DND-41 (cell line): ENCODE measurements around the gene TNIP2.

Experiments used
- ATAC-seq: fragments of 200-7000 bp; cut with Tn5 transposase; 3 replicates; pipeline ENCODE4 v1.9.1; 2021; ENCODE audit warnings: low read depth; ENCODE audit not compliant: insufficient read depth
- DNase-seq: peaks from one replicate; pipeline ENCODE4 v3.0.0-alpha.2; 2020
- H2AFZ ChIP-seq: 2 replicates; pipeline ENCODE4 v1.6.0; 2012; ENCODE audit warnings: low read depth, low read length
- H3K27ac ChIP-seq: 2 replicates; pipeline ENCODE4 v1.5.1; 2012; ENCODE audit warnings: low read length, inconsistent platforms
- H3K27me3 ChIP-seq: fragments of 200-600 bp; sonication (generic); 2 replicates; pipeline ENCODE4 v1.6.0; 2012; ENCODE audit warnings: low read length, mild to moderate bottlenecking, inconsistent platforms; ENCODE audit not compliant: insufficient read depth, poor library complexity
- H3K36me3 ChIP-seq: 2 replicates; pipeline ENCODE4 v1.5.1; 2012; ENCODE audit warnings: low read length, inconsistent platforms; ENCODE audit not compliant: insufficient read depth
- H3K4me1 ChIP-seq: 2 replicates; pipeline ENCODE4 v1.5.1; 2012; ENCODE audit warnings: mild to moderate bottlenecking, low read length; ENCODE audit not compliant: insufficient read depth
- H3K4me2 ChIP-seq: 2 replicates; pipeline ENCODE4 v1.6.0; 2012; ENCODE audit warnings: mild to moderate bottlenecking, moderate library complexity, low read length, inconsistent platforms; ENCODE audit not compliant: insufficient read depth
- H3K4me3 ChIP-seq, 2 experiments: fragments of 200-600 bp in 1 of 2; shearing (Covaris generic) in 1 of 2; 2 replicates each; pipeline ENCODE4 v1.5.1; 2012 to 2016; ENCODE audit warnings: inconsistent platforms in 2 of 2, low read length in 2 of 2, mild to moderate bottlenecking in 2 of 2, low read depth in 1 of 2, moderate library complexity in 1 of 2
- H3K79me2 ChIP-seq: 2 replicates; pipeline ENCODE4 v1.6.0; 2012; ENCODE audit warnings: low read length, inconsistent platforms; ENCODE audit not compliant: insufficient read depth
- H3K9ac ChIP-seq: 2 replicates; pipeline ENCODE4 v1.6.0; 2012; ENCODE audit warnings: low read depth, mild to moderate bottlenecking, inconsistent platforms, low read length, moderate library complexity
- H3K9me3 ChIP-seq: 2 replicates; pipeline ENCODE4 v1.5.1; 2012; ENCODE audit warnings: low read length, moderate library complexity, mild to moderate bottlenecking, inconsistent platforms; ENCODE audit not compliant: insufficient read depth, severe bottlenecking
- H4K20me1 ChIP-seq: 2 replicates; pipeline ENCODE4 v1.6.0; 2012; ENCODE audit warnings: low read length; ENCODE audit not compliant: insufficient read depth
- EZH2 ChIP-seq: IDR thresholded peaks from 3 replicates; pipeline ENCODE4 v1.6.1; 2012; ENCODE audit warnings: borderline replicate concordance, low read depth, mild to moderate bottlenecking, moderate library complexity, low read length, inconsistent platforms; ENCODE audit not compliant: severe bottlenecking
- TF ChIP-seq, protein P1 (sequence below): IDR thresholded peaks from 2 replicates; pipeline ENCODE4 v1.5.1; 2012; ENCODE audit warnings: borderline replicate concordance, low read length, moderate library complexity, mild to moderate bottlenecking; ENCODE audit not compliant: poor library complexity, severe bottlenecking; ENCODE audit errors: extremely low read depth

Gene TNIP2

DNA sequence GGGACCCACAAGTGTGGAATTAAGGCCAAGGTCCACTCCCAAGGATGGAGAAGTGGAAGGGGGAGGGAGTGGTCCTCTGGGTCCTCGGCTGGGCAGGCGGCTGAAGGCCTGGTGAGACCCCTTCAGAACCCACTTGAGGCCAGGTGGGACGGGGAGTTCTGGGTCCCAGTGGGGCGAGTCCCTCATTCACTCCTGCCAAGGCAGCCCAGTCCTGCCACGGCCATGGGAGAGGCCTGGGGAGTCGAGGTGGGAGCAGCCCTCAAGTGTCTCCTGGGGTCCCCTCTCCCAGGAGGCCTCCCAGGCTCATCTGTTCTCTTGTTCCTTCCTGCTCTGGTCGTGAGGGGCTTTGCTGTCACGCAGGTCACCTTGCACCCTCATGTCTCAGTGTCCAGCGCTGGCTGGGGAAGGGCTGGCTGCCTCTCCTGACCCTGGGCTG is 30.7 kb upstream of the TNIP2 start:
- no peak overlapping the region for H3K4me2 ChIP-seq

DNA sequence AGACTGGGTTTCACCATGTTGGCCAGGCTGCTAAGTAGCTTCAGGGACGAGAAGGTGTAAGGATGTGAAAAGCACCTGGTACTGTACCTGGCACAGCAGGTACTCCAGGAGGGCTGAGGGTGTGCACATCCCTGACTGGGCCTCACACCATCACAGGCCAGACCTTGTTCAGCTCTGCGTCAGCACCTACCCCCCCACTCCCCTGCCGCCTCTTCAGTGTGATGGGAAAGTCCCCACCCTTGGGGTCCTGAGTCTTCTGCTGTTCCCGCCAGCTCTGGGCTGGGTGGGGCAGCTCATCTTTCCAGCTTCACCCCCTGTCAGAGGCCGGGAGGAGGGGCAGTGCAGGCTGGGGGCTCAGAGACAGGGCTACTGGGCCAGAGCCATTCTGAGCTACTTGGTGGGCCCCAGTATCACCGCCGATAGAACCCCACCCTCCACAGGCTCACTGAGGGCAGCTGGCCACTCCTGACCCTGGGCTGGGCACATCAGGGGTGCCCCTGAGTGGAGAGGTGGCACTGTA is 30.1 kb upstream of the TNIP2 start:
- H3K9me3 ChIP-seq, result no peaks in the 10 kb centered on the region
- H3K9ac ChIP-seq, result no peak overlapping the region
- no peak overlapping the region for H3K4me2 ChIP-seq
- H3K27me3 ChIP-seq, result no peaks in the 10 kb centered on the region
- H3K79me2 ChIP-seq, result no peaks in the 10 kb centered on the region
- H3K36me3 ChIP-seq, result no peaks in the 10 kb centered on the region
- H2AFZ ChIP-seq, result no peak overlapping the region
- no peak overlapping the region for H3K4me3 ChIP-seq
- H3K4me1 ChIP-seq, result peaks cover 5% of the 10 kb centered on the region; the same call in 1 of the 2 replicates
- H4K20me1 ChIP-seq, result no peaks in the 10 kb centered on the region
- TF ChIP-seq, protein P1, sequence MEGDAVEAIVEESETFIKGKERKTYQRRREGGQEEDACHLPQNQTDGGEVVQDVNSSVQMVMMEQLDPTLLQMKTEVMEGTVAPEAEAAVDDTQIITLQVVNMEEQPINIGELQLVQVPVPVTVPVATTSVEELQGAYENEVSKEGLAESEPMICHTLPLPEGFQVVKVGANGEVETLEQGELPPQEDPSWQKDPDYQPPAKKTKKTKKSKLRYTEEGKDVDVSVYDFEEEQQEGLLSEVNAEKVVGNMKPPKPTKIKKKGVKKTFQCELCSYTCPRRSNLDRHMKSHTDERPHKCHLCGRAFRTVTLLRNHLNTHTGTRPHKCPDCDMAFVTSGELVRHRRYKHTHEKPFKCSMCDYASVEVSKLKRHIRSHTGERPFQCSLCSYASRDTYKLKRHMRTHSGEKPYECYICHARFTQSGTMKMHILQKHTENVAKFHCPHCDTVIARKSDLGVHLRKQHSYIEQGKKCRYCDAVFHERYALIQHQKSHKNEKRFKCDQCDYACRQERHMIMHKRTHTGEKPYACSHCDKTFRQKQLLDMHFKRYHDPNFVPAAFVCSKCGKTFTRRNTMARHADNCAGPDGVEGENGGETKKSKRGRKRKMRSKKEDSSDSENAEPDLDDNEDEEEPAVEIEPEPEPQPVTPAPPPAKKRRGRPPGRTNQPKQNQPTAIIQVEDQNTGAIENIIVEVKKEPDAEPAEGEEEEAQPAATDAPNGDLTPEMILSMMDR, result no peak
- TF ChIP-seq EZH2, result no peak
- DNase-seq, result no peak
- ATAC-seq, result no peak
- H3K27ac ChIP-seq, result no peak overlapping the region

More for the DNA sequence above, 30.7 kb upstream of the TNIP2 start:
- H2AFZ ChIP-seq, result no peak overlapping the region
- no peaks in the 10 kb centered on the region for H3K36me3 ChIP-seq
- H3K9ac ChIP-seq, result no peak overlapping the region
- no peaks in the 10 kb centered on the region for H3K27me3 ChIP-seq
- no peaks in the 10 kb centered on the region for H3K79me2 ChIP-seq
- no peaks in the 10 kb centered on the region for H4K20me1 ChIP-seq
- no peaks in the 10 kb centered on the region for H3K9me3 ChIP-seq
- TF ChIP-seq, protein P1, result no peak
- TF ChIP-seq EZH2, result no peak
- DNase-seq, result no peak
- peaks cover 5% of the 10 kb centered on the region; the same call in 1 of the 2 replicates for H3K4me1 ChIP-seq
- no peak for ATAC-seq
- no peak overlapping the region for H3K27ac ChIP-seq
- no peak overlapping the region for H3K4me3 ChIP-seq

DNA sequence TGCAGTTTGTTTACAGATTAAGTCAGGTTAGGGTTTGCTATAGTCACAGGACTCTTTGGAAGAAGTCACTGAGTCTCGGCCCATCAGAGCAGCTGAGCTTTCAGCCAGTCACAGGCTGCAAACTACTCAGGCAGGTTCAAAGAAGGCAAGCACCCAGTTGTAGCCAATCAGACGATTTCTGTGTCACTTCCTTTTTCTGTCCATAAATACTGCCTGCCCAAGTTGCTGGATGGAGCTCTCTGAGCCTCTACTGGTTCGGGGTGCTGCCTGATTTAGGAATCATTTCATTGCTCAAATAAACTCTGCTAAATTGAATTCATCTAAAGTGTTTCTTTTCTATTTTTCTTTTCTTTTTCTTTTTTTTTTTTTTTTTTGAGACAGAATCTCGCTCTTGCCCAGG is 29.5 kb upstream of the TNIP2 start:
- H3K79me2 ChIP-seq, result no peaks in the 10 kb centered on the region
- peak overlapping the region; percentile 21; the same call in 1 of the 2 replicates for H2AFZ ChIP-seq
- no peak overlapping the region for H3K4me2 ChIP-seq
- no peak overlapping the region for H3K27ac ChIP-seq
- no peak overlapping the region for H3K9ac ChIP-seq
- H3K4me1 ChIP-seq, result peaks cover 5% of the 10 kb centered on the region; the same call in 1 of the 2 replicates
- no peaks in the 10 kb centered on the region for H3K9me3 ChIP-seq
- ATAC-seq (peak; percentile 83), DNase-seq (peak; percentile 34)
- no peak overlapping the region for H3K4me3 ChIP-seq
- H4K20me1 ChIP-seq, result no peaks in the 10 kb centered on the region
- H3K36me3 ChIP-seq, result no peaks in the 10 kb centered on the region
- TF ChIP-seq, protein P1, result no peak
- no peak for TF ChIP-seq EZH2
- H3K27me3 ChIP-seq, result no peaks in the 10 kb centered on the region

DNA sequence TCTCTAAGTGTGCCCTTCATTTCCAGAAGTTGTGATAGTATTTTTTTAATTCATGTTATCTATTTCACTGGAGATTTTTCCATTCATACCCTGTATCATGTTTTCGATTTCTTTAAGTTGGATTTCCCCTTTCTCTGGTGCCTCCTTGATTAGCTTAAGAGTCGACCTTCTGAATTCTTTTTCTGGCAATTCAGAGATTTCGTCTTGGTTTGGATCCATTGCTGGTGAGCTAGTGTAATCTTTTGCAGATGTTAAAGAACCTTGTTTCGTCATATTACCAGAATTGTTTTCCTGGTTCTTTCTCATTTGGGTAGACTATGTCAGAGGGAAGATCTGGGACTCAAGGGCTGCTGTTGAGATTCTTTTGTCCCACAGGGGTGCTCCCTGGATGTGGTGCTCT is 27.7 kb upstream of the TNIP2 start:
- DNase-seq, result no peak
- no peak overlapping the region for H3K27ac ChIP-seq
- peaks cover 5% of the 10 kb centered on the region; the same call in 1 of the 2 replicates for H3K4me1 ChIP-seq
- TF ChIP-seq, protein P1, result no peak
- TF ChIP-seq EZH2, result no peak
- no peak overlapping the region for H2AFZ ChIP-seq
- H3K4me3 ChIP-seq, result no peak overlapping the region
- no peaks in the 10 kb centered on the region for H3K27me3 ChIP-seq
- no peaks in the 10 kb centered on the region for H3K9me3 ChIP-seq
- no peak overlapping the region for H3K4me2 ChIP-seq
- H4K20me1 ChIP-seq, result no peaks in the 10 kb centered on the region
- H3K9ac ChIP-seq, result no peak overlapping the region
- H3K79me2 ChIP-seq, result no peaks in the 10 kb centered on the region
- ATAC-seq, result no peak
- no peaks in the 10 kb centered on the region for H3K36me3 ChIP-seq
